SK-N-SH (cell line): Measurements from ENCODE around the gene SOX13.

ENCODE experiments used
- CTCF ChIP-seq: fragments of 200-600 bp; sonication (generic); IDR thresholded peaks from 2 replicates; pipeline ENCODE4 v1.6.1; 2017; ENCODE audit warnings: antibody characterized with exemption, mild to moderate bottlenecking, moderate library complexity
- EP300 ChIP-seq, 2 experiments: IDR thresholded peaks; 2 replicates each; pipeline versions ENCODE4 v1.4.0 to v1.6.1; 2012; ENCODE audit warnings: borderline replicate concordance in 1 of 2, low read depth in 1 of 2, low read length in 1 of 2
- GABPA ChIP-seq: IDR thresholded peaks from 2 replicates; pipeline ENCODE4 v1.4.0; 2012; ENCODE audit warnings: low read depth, mild to moderate bottlenecking
- MXI1 ChIP-seq: IDR thresholded peaks from 2 replicates; pipeline ENCODE4 v1.6.1; 2012; ENCODE audit warnings: mild to moderate bottlenecking, low read depth, low read length, improper control_type of control experiment
- NRF1 ChIP-seq: IDR thresholded peaks from 2 replicates; pipeline ENCODE4 v1.6.1; 2012; ENCODE audit warnings: low read depth, mild to moderate bottlenecking, low read length
- RAD21 ChIP-seq: IDR thresholded peaks from 2 replicates; pipeline ENCODE4 v1.6.1; 2012; ENCODE audit warnings: mild to moderate bottlenecking, low read length
- REST ChIP-seq: IDR thresholded peaks from 2 replicates; pipeline ENCODE4 v1.6.1; 2012; ENCODE audit warnings: mild to moderate bottlenecking, low read depth, low read length, moderate library complexity
- SMC3 ChIP-seq: IDR thresholded peaks from 2 replicates; pipeline ENCODE4 v1.6.1; 2012; ENCODE audit warnings: low read depth, low read length, improper control_type of control experiment
- TAF1 ChIP-seq: IDR thresholded peaks from 2 replicates; pipeline ENCODE4 v1.6.1; 2012; ENCODE audit warnings: low read depth, mild to moderate bottlenecking, low read length, moderate library complexity, borderline replicate concordance
- TEAD4 ChIP-seq: IDR thresholded peaks from 2 replicates; pipeline ENCODE4 v1.4.0; 2012; ENCODE audit warnings: mild to moderate bottlenecking, borderline replicate concordance; ENCODE audit not compliant: insufficient read depth
- USF1 ChIP-seq: IDR thresholded peaks from 2 replicates; pipeline ENCODE4 v1.4.0; 2012; ENCODE audit warnings: low read depth, borderline replicate concordance
- USF2 ChIP-seq: fragments of 150-350 bp; IDR thresholded peaks from 2 replicates; pipeline ENCODE4 v1.6.1; 2017; ENCODE audit warnings: antibody characterized with exemption, low read length, low read depth, borderline replicate concordance

- TF ChIP-seq CTCF: no peak
- TF ChIP-seq NRF1: no peak
- no peak for TF ChIP-seq EP300 (IDR thresholded peaks at IDR 0.05; ENCODE audit: borderline replicate concordance in 1 of 2, low read depth in 1 of 2, low read length in 1 of 2)
- no peak for TF ChIP-seq SMC3
- TF ChIP-seq RAD21: no peak
- TF ChIP-seq USF2: no peak
- TF ChIP-seq MXI1: no peak
- TF ChIP-seq TEAD4: no peak
- no peak for TF ChIP-seq TAF1
- no peak for TF ChIP-seq GABPA
- TF ChIP-seq USF1: no peak
- TF ChIP-seq REST: no peak
Measured at GRCh38 chr1:204081164-204081790, 8.4 kb downstream of the SOX13 start.
